NB4 (cell line): Measurements from ENCODE around the gene GPR153.

Experiments
- MYC ChIP-seq: IDR thresholded peaks from 2 replicates; pipeline ENCODE4 v1.6.1; 2011; ENCODE audit warnings: low read depth, low read length
- POLR2A ChIP-seq: IDR thresholded peaks from 2 replicates; pipeline ENCODE4 v1.6.1; 2011; ENCODE audit warnings: mild to moderate bottlenecking; ENCODE audit not compliant: insufficient read length; ENCODE audit errors: extremely low read depth
- TF ChIP-seq, protein P1 (sequence below): IDR thresholded peaks from one replicate; pipeline ENCODE4 v1.5.1; 2012; ENCODE audit warnings: low read depth, low read length
- TF ChIP-seq, protein P2 (sequence below): IDR thresholded peaks from 2 replicates; pipeline ENCODE4 v1.6.1; 2011; ENCODE audit warnings: low read depth, low read length

DNA sequence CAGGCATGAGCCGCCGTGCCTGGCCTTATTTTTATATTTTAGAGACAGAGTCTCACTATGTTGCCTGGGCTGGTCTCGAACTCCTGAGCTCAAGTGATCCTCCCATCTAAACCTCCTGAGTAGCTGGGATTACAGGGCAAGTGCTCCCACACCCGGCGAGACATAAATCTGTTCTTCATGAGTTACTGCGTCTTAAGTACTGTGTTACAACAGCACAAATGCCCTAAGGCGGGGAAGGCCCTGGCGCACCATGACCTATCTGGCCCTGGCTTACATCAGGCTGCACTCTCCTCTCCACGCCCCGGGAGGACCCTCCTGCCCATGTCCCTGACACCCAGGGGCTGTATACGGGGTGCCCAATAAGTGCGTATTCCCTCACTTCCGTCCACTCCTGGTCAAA lies 4.3 kb downstream of the GPR153 start:
- TF ChIP-seq, protein P1, sequence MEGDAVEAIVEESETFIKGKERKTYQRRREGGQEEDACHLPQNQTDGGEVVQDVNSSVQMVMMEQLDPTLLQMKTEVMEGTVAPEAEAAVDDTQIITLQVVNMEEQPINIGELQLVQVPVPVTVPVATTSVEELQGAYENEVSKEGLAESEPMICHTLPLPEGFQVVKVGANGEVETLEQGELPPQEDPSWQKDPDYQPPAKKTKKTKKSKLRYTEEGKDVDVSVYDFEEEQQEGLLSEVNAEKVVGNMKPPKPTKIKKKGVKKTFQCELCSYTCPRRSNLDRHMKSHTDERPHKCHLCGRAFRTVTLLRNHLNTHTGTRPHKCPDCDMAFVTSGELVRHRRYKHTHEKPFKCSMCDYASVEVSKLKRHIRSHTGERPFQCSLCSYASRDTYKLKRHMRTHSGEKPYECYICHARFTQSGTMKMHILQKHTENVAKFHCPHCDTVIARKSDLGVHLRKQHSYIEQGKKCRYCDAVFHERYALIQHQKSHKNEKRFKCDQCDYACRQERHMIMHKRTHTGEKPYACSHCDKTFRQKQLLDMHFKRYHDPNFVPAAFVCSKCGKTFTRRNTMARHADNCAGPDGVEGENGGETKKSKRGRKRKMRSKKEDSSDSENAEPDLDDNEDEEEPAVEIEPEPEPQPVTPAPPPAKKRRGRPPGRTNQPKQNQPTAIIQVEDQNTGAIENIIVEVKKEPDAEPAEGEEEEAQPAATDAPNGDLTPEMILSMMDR = no peak
- TF ChIP-seq, protein P2, sequence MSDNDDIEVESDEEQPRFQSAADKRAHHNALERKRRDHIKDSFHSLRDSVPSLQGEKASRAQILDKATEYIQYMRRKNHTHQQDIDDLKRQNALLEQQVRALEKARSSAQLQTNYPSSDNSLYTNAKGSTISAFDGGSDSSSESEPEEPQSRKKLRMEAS = no peak
- TF ChIP-seq POLR2A (no peak), MYC (no peak)
